NCI-H1105 treated with DMSO at 0.1 percent for 48 hours (cell line): ENCODE data around the gene PLSCR1.

Source experiments
- DNase-seq: peaks from one replicate; lab custom pipeline; 2025; lab: John Stamatoyannopoulos, UW

Gene PLSCR1

DNA sequence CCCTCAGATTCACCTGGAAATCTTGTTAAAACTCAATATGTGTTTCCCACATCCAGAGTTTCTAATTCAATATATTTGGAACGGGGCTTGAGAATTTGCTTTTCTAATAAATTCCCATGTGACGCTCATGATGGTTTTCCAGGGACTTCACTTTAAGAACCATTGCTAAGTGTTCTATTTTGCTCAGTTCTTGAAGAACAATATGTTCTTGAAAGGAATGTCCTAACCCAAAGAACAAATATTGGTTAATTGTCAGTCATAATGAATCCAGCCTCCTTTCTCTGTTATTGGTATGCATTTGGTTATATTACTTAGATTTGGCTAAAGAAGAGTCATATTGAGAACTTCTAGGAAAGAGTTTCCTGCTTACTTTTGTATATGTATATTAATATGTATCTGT is 70.7 kb downstream of the PLSCR1 start:
- no peak for DNase-seq

DNA sequence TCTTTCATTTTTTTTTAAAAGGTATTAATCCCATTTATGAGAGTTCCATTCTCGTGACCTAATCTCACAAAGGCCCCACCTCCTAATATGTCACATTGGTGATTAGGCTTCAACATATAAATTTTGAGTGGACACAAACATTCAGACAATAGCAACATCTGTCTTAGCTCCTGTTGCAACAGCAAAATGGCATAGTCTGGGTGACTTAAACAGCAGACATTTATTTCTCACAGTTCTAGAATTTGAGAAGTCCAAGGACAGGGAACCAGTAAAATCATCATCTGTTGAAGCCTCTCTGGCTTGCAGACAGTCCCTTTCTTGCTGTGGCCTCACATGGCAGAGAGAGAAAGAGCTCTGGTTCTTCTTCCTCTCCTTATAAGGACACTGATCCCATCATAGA is 71.8 kb downstream of the PLSCR1 start:
- DNase-seq, result no peak

DNA sequence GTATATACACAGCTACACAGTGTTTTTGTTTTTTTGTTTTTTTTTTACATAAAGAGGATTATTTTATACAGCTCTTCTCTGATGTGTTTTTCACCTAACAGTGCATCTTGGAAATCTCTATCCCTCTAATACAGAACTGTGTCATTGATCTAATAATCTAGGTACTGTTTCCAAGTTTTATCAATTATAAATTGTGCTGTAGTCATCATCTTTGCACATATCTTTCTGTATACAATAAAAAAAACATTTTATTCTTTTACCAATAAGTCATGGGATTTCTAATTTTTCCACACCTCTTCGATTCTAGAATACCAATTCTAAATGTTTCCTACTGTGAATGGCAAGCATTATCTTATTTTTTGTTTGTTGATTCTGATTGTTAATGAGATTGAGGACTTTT is 73.4 kb downstream of the PLSCR1 start:
- no peak for DNase-seq

DNA sequence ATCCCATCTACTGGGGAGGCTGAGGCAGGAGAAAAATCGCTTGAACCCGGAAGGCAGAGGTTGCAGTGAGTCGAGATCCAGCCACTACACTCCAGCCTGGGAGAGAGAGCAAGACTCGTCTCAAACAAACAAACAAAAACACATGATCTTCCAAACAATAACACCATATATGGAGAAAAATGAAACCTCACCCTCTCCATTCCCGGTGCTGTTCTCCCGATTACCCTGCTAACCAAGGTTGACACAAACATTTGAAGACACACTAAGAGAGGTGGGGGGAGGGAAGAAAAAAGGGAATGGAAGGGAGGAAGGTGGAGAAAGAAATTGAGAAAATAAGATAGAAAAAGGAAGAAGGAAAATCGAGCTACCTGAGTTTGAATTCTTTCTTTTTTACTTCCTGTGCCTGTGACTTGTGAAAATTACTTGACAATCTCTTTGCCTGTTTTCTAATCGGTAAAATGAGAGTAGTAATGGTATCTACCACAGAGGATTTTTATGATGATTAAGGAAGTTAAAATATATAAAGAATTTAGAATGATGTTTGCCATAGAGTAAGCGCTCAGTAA is 73.9 kb downstream of the PLSCR1 start:
- no peak for DNase-seq

DNA sequence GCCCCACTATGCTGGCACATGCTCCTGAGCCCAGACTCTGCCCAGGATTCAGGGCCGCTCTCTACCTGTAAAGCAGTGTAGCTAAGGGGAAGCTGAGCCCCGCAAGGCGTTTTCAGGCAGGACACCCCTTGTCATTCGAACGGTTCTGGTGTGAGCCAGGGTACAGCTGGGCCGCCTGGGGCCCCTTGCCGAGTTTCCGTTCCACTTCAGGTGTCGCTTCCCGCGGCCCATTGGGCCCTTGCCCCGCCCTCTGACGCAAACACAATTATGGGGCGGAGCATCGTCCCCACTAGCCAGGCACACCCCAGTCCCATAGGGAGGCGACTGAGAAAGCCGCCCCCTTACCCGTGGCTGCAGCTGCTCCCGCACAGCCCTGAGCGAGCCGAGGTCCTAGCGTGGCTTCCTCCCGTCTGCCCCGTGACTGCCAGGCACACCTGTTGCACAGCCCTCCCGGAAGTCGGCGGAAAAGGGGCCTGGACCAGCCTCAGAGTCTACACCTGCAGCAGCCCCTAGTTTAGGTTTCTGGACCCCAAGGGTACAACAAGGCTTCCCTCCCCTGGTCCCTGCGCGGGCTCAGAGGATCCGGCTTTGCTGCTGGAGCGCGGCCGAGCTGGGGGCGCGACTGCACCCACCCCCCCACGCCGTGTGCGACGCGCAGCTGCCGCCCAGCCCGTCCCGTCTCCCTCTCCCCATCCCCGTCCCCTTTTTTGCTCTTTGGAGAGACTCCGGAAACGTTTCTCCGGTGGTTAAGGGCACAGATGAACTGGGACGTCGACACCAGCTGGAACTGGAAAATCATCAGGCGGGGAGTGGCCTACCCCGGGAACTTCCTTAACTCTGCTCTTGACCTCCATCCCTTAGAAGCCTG is 75.0 kb downstream of the PLSCR1 start, which contains the start of gene PLSCR2:
Gene PLSCR2 (minus strand): TSS at position 412 of the 868 bp plus-strand sequence. CDS start 9,657 bp downstream, outside the sequence.
- DNase-seq, result peak; percentile 43

DNA sequence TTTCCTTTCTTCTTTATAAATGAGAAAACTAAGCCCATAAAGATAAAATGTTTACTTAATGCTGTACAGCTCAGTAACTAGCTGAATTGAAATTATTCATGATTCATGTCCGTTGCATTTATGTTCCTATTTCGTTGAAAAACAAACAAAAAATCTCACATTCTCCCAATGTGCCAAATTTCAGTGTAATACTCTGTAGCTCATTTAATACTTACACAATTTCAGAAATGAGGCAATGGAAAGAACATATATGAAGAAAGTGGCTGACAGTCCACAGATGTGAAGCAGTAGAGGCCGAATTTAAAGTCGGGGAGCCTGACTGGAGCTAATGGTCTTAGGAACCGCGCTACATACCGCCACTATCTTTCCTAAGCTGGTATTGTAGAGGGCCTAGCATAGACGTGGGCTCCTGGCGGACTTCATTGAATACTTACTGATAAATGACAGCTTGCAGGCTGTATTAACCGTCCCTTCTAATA is 75.7 kb downstream of the PLSCR1 start:
- no peak for DNase-seq

DNA sequence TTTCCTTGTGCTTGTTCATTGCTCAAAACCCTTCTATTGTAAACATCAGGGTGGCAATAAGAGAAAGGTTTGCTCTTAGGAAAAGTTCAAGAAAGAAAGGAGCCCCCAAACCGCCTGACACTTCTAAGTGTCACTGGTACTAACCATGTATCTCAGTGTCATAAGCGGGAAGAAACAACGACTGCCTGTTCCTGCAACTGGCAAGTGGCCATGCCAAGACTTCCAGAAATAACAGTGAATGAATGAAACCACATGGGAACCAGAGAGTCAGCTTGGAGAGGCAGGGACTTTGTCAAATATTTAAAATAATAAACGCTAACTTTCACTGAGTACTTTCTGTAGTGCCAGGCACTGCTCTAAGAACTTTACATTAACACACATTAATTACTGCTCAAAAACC is 76.2 kb downstream of the PLSCR1 start:
- no peak for DNase-seq

DNA sequence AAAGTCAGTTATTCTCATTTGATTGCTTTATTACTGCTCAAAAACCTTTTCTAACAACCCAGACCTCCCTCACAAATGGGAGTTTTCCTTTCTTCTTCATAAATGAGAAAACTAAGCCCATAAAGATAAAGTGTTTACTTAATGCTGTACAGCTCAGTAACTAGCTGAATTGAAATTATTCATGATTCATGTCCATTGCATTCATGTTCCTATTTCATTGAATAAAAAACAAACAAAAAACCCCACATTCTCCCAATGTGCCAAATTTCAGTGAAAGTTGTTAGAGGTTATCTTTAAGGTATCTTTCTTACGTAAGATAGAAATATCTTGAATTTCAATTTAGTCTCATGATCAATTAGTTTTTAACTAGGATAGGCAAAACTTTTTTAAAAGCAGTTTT is 77.8 kb downstream of the PLSCR1 start:
- DNase-seq, result no peak

DNA sequence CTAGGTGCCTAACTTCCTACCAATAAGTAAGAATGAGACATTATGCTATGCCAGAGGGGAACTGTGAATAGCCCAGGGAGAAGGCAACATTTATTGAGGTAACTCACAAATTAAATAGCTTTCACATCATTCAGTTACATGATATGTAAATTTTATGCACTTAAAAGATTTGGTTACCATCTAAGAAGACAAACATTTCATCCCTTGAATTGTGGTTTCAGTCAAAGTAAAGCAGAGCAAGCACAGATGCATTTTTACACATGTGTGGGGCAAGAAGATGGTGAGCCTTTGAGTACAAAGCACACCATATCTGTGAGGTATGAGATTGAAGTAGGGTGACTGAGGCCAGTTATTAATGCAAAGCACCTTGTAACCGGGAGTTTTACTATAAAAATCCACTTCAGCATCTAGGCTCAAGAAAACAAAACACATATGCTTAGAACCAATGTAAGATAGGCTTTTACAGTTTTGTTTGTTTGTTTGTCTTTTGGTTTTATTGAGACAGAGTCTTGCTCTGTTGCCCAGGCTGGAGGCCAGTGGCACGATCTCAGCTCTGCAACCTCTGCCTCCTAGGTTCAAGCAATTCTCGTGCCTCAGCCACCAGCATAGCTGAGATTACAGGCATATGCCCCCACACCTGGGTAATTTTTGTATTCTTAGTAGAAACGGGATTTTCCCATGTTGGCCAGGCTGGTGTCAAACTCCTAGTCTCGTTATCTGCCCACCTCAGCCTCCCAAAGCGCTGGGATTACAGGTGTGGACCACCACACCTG is 78.5 kb downstream of the PLSCR1 start:
- DNase-seq, result no peak
